H9 (cell line): ENCODE measurements around the gene PPP1R18. TPM values are rescaled to one million over a fixed set of nuclear protein-coding genes. Genes with fewer than 3 reads are reported as not detected.
"Not testable (repeated sequence)": the region's sequence is repeated elsewhere in the genome, so short reads cannot be mapped to it uniquely, and the experiment has no call there.

Experiments
- DNase-seq: peaks from one replicate; pipeline ENCODE4 v3.0.0-alpha.2; 2017
- H2AFZ ChIP-seq: one replicate; pipeline ENCODE4 v1.6.1; 2013; ENCODE audit warnings: mild to moderate bottlenecking, low read length, control low read depth, moderate library complexity
- H2AK5ac ChIP-seq: 2 replicates; pipeline ENCODE4 v1.6.1; 2013; ENCODE audit warnings: low read length, control low read depth, mixed read lengths; ENCODE audit not compliant: insufficient read length
- H2BK120ac ChIP-seq: one replicate; pipeline ENCODE4 v1.6.1; 2013; ENCODE audit warnings: low read depth, mild to moderate bottlenecking, low read length, control low read depth, inconsistent platforms; ENCODE audit not compliant: poor library complexity, severe bottlenecking
- H2BK12ac ChIP-seq: 2 replicates; pipeline ENCODE4 v1.6.1; 2013; ENCODE audit warnings: low read length, control low read depth, mixed read lengths, low read depth; ENCODE audit not compliant: insufficient read length
- H2BK15ac ChIP-seq: 2 replicates; pipeline ENCODE4 v1.6.1; 2013; ENCODE audit warnings: low read depth, low read length, control low read depth
- H2BK20ac ChIP-seq: one replicate; pipeline ENCODE4 v1.6.1; 2013; ENCODE audit warnings: low read depth, mild to moderate bottlenecking, low read length, control low read depth, inconsistent platforms; ENCODE audit not compliant: poor library complexity, severe bottlenecking
- H2BK5ac ChIP-seq: 2 replicates; pipeline ENCODE4 v1.6.1; 2013; ENCODE audit warnings: low read length, control low read depth, mixed read lengths; ENCODE audit not compliant: insufficient read length
- H3K14ac ChIP-seq: 2 replicates; pipeline ENCODE4 v1.6.1; 2013; ENCODE audit warnings: low read length, control low read depth; ENCODE audit not compliant: insufficient read depth
- H3K18ac ChIP-seq: 2 replicates; pipeline ENCODE4 v1.6.1; 2013; ENCODE audit warnings: low read depth, mild to moderate bottlenecking, mixed read lengths, low read length, control low read depth; ENCODE audit not compliant: insufficient read length
- H3K23ac ChIP-seq: 2 replicates; pipeline ENCODE4 v1.6.1; 2013; ENCODE audit warnings: low read length, control low read depth, mixed read lengths, low read depth; ENCODE audit not compliant: insufficient read length
- H3K23me2 ChIP-seq: 2 replicates; pipeline ENCODE4 v1.6.1; 2013; ENCODE audit warnings: low read depth, mild to moderate bottlenecking, mixed read lengths, low read length, control low read depth; ENCODE audit not compliant: insufficient read length, poor library complexity, severe bottlenecking
- H3K27ac ChIP-seq: 2 replicates; pipeline ENCODE4 v1.5.1; 2013; ENCODE audit warnings: low read length, control low read depth, mixed read lengths, low read depth; ENCODE audit not compliant: insufficient read length
- H3K27me3 ChIP-seq: 2 replicates; pipeline ENCODE4 v1.6.1; 2013; ENCODE audit warnings: low read length, control low read depth, inconsistent platforms; ENCODE audit not compliant: insufficient read depth
- H3K4ac ChIP-seq: 2 replicates; pipeline ENCODE4 v1.6.1; 2013; ENCODE audit warnings: low read depth, mild to moderate bottlenecking, control low read depth, inconsistent platforms, low read length, moderate library complexity
- H3K4me1 ChIP-seq: 2 replicates; pipeline ENCODE4 v1.6.1; 2013; ENCODE audit warnings: low read length, control low read depth, inconsistent platforms; ENCODE audit not compliant: insufficient read depth
- H3K4me2 ChIP-seq: 2 replicates; pipeline ENCODE4 v1.6.1; 2013; ENCODE audit warnings: low read length, control low read depth, mixed read lengths; ENCODE audit not compliant: insufficient read length, insufficient read depth
- H3K56ac ChIP-seq: 2 replicates; pipeline ENCODE4 v1.6.1; 2013; ENCODE audit warnings: low read depth, mild to moderate bottlenecking, mixed read lengths, low read length, control low read depth; ENCODE audit not compliant: insufficient read length
- H3K79me1 ChIP-seq: 2 replicates; pipeline ENCODE4 v1.6.1; 2013; ENCODE audit warnings: low read depth, mild to moderate bottlenecking, moderate library complexity, low read length, control low read depth, inconsistent platforms; ENCODE audit not compliant: insufficient read depth, poor library complexity, severe bottlenecking
- H3K79me2 ChIP-seq: 2 replicates; pipeline ENCODE4 v1.6.1; 2013; ENCODE audit warnings: low read length, control low read depth, inconsistent platforms; ENCODE audit not compliant: insufficient read depth
- H3K9ac ChIP-seq: 2 replicates; pipeline ENCODE4 v1.6.1; 2013; ENCODE audit warnings: low read length, control low read depth, mixed read lengths; ENCODE audit not compliant: insufficient read length; ENCODE audit errors: extremely low read depth
- H3K9me3 ChIP-seq: one replicate; pipeline ENCODE4 v1.6.1; 2013; ENCODE audit warnings: low read depth, low read length, inconsistent platforms; ENCODE audit not compliant: control insufficient read depth
- H3T11ph ChIP-seq: one replicate; pipeline ENCODE4 v1.6.1; 2013; ENCODE audit warnings: mild to moderate bottlenecking, low read length, control low read depth, inconsistent platforms
- H4K20me1 ChIP-seq: one replicate; pipeline ENCODE4 v1.6.1; 2013; ENCODE audit not compliant: control insufficient read depth, insufficient read length, insufficient read depth
- H4K5ac ChIP-seq: 2 replicates; pipeline ENCODE4 v1.6.1; 2013; ENCODE audit warnings: low read depth, mild to moderate bottlenecking, mixed read lengths, low read length, control low read depth; ENCODE audit not compliant: insufficient read length
- H4K8ac ChIP-seq: replicated peaks from 2 replicates; pipeline ENCODE4 v1.6.1; 2013; ENCODE audit warnings: low read length, control low read depth, mixed read lengths, low read depth; ENCODE audit not compliant: insufficient read length
- H4K91ac ChIP-seq: 2 replicates; pipeline ENCODE4 v1.6.1; 2013; ENCODE audit warnings: low read depth, mild to moderate bottlenecking, moderate library complexity, mixed read lengths, low read length, control low read depth; ENCODE audit not compliant: insufficient read length
- H3K27ac Mint-ChIP-seq, 3 experiments: 2 replicates in 2 of 3; 3 replicates in 1 of 3; pipeline ENCODE4 v1.8.0; 2020 to 2021; ENCODE audit warnings: mixed read lengths in 3 of 3, mild to moderate bottlenecking in 1 of 3, moderate library complexity in 1 of 3
- H3K27me3 Mint-ChIP-seq: 2 replicates; pipeline ENCODE4 v1.8.0; 2021; ENCODE audit warnings: low read depth, mild to moderate bottlenecking, moderate library complexity, mixed read lengths
- H3K36me3 Mint-ChIP-seq, 3 experiments: 2 replicates in 2 of 3; 3 replicates in 1 of 3; pipeline ENCODE4 v1.8.0; 2020 to 2021; ENCODE audit warnings: low read depth in 3 of 3, mixed read lengths in 3 of 3; ENCODE audit not compliant: insufficient read depth in 1 of 3
- H3K4me1 Mint-ChIP-seq, 2 experiments: 2 replicates each; pipeline ENCODE4 v1.8.0; 2020; ENCODE audit warnings: mixed read lengths in 2 of 2
- H3K4me3 Mint-ChIP-seq, 2 experiments: 2 replicates in 1 of 2; 3 replicates in 1 of 2; pipeline ENCODE4 v1.8.0; 2020 to 2021; ENCODE audit warnings: mild to moderate bottlenecking in 2 of 2, mixed read lengths in 2 of 2, moderate library complexity in 1 of 2
- H3K9me3 Mint-ChIP-seq, 2 experiments: 2 replicates in 1 of 2; 3 replicates in 1 of 2; pipeline ENCODE4 v1.8.0; 2020; ENCODE audit warnings: mild to moderate bottlenecking in 2 of 2, mixed read lengths in 2 of 2, moderate library complexity in 1 of 2
- CTCF ChIP-seq: fragments of 200-600 bp; sonication (generic); conservative IDR thresholded peaks from 3 replicates; pipeline ENCODE4 v1.8.0; 2021; ENCODE audit warnings: antibody characterized with exemption, mild to moderate bottlenecking
- WGBS: extraction: QIAGEN DNeasy Blood & Tissue Kit; methylation state at CpG from one replicate; pipeline ENCODE4 v1.1.7; 2013; ENCODE audit warnings: missing lambda C conversion rate, low lambda C conversion rate, mixed read lengths; ENCODE audit not compliant: insufficient read length; ENCODE audit errors: extremely low coverage; 5-methylcytosine and 5-hydroxymethylcytosine counted together
- total RNA-seq: library from RNA; stranded (reverse); gene quantifications from 2 replicates; pipeline ENCODE4 v1.2.1, GENCODE V29; 2021

PPP1R18 gene
- total RNA-seq, 1 experiment from 2014 or later, result 28.0 TPM

GRCh38 chr6:30724906-30725667, 38.6 kb upstream of the PPP1R18 start:
- Histone ChIP-seq H3K79me1 (no peaks in the 10 kb centered on the region), H3K23ac (no peak overlapping the region), H3K4ac (no peak overlapping the region), H4K91ac (no peak overlapping the region), H3K14ac (no peak overlapping the region), H3K79me2 (peaks cover 11% of the 10 kb centered on the region; the same call in 1 of the 2 replicates), H4K20me1 (no peaks in the 10 kb centered on the region), H3K56ac (no peak overlapping the region), H2BK12ac (no peak overlapping the region), H3K9ac (no peak overlapping the region), H2BK5ac (no peak overlapping the region), H3K27ac (no peak overlapping the region), H2AFZ (no peak overlapping the region), H3K27me3 (no peaks in the 10 kb centered on the region), H4K5ac (no peak overlapping the region), H3T11ph (no peak overlapping the region), H2BK15ac (no peak overlapping the region), H3K9me3 (no peaks in the 10 kb centered on the region), H3K4me1 (no peaks in the 10 kb centered on the region), H3K4me2 (no peak overlapping the region), H2BK20ac (no peak overlapping the region), H2BK120ac (no peak overlapping the region), H3K18ac (no peak overlapping the region), H4K8ac (no peak overlapping the region), H2AK5ac (no peak overlapping the region), H3K23me2 (peaks cover 3% of the 10 kb centered on the region)
- DNase-seq, result no peak
- peak overlapping the region; percentile 16 to 39; a peak in 3 of 5 replicates for H3K4me3 Mint-ChIP-seq
- H3K9me3 Mint-ChIP-seq, result peaks cover 3 to 5% of the 10 kb centered on the region in 2 experiments; a peak in 3 of 5 replicates
- H3K36me3 Mint-ChIP-seq, result peaks cover 48 to 83% (median 62%) of the 10 kb centered on the region in 3 experiments
- no peak for TF ChIP-seq CTCF
- H3K4me1 Mint-ChIP-seq, result peaks cover 21 to 31% of the 10 kb centered on the region in 2 experiments
- WGBS, result no CpG with 5 or more reads among the region's 6 CpGs
- peaks cover 8% of the 10 kb centered on the region; the same call in 1 of the 2 replicates for H3K27me3 Mint-ChIP-seq
- peak overlapping the region; percentile 10 to 89 (median 73); a peak in 4 of 7 replicates for H3K27ac Mint-ChIP-seq

GRCh38 chr6:30723843-30724741, 37.6 kb upstream of the PPP1R18 start:
- not testable (repeated sequence) for H2AK5ac ChIP-seq, H4K5ac ChIP-seq, H3K4me1 ChIP-seq, H3K56ac ChIP-seq, H3K23me2 ChIP-seq, H2BK5ac ChIP-seq, H3K4me2 ChIP-seq, H3K9me3 ChIP-seq, H3K4ac ChIP-seq, H3K79me1 ChIP-seq, H2BK15ac ChIP-seq, H4K8ac ChIP-seq, H3K27me3 Mint-ChIP-seq, H3K14ac ChIP-seq, H3K27me3 ChIP-seq, H2AFZ ChIP-seq, H3K9me3 Mint-ChIP-seq, H3K23ac ChIP-seq, H2BK120ac ChIP-seq, H4K91ac ChIP-seq, H2BK20ac ChIP-seq, H3K18ac ChIP-seq, H4K20me1 ChIP-seq, H2BK12ac ChIP-seq, H3K9ac ChIP-seq, DNase-seq, H3K27ac ChIP-seq, H3T11ph ChIP-seq
- no CpG with 5 or more reads among the region's 29 CpGs for WGBS
- Mint-ChIP-seq H3K4me3 (peak overlapping the region; percentile 64 to 98), H3K27ac (peak overlapping the region; percentile 82 to 93 (median 90); a peak in 6 of 7 replicates), H3K4me1 (peaks cover 26 to 36% of the 10 kb centered on the region in 2 experiments), H3K36me3 (peaks cover 45 to 73% (median 58%) of the 10 kb centered on the region in 3 experiments)
- H3K79me2 ChIP-seq, result peaks cover 11% of the 10 kb centered on the region; the same call in 1 of the 2 replicates
